Progenitor cell of endocrine pancreas (in vitro differentiated cells): ENCODE data around the gene SLC6A12. TPM values are rescaled to one million over a fixed set of nuclear protein-coding genes. Genes with fewer than 3 reads are reported as not detected.
A peak's percentile ranks its signal among the peaks of the same experiment; 100 is the strongest.

Experiments used
- DNase-seq: peaks from one replicate; pipeline ENCODE4 v3.0.0; 2021; ENCODE audit warnings: low spot score; ENCODE audit not compliant: unreplicated experiment
- H3K27ac Mint-ChIP-seq: 2 replicates; pipeline ENCODE4 v1.8.0; 2021; ENCODE audit warnings: mild to moderate bottlenecking, moderate library complexity, mixed read lengths
- H3K27me3 Mint-ChIP-seq: 2 replicates; pipeline ENCODE4 v1.8.0; 2021; ENCODE audit warnings: mixed read lengths
- H3K36me3 Mint-ChIP-seq: 2 replicates; pipeline ENCODE4 v1.8.0; 2022; ENCODE audit warnings: mixed read lengths; ENCODE audit not compliant: insufficient read depth
- H3K4me1 Mint-ChIP-seq: 2 replicates; pipeline ENCODE4 v1.8.0; 2021; ENCODE audit warnings: low read depth, mixed read lengths
- H3K4me3 Mint-ChIP-seq: 2 replicates; pipeline ENCODE4 v1.8.0; 2021; ENCODE audit warnings: low read depth, mild to moderate bottlenecking, moderate library complexity, mixed read lengths
- H3K9me3 Mint-ChIP-seq: 2 replicates; pipeline ENCODE4 v1.8.0; 2021; ENCODE audit warnings: low read depth, mixed read lengths
- CTCF ChIP-seq: fragments of 200-600 bp; sonication (generic); IDR thresholded peaks from one replicate; pipeline ENCODE4 v1.5.0; 2021; ENCODE audit warnings: antibody characterized with exemption, mild to moderate bottlenecking; ENCODE audit not compliant: unreplicated experiment
- total RNA-seq: library from RNA; stranded (reverse); gene quantifications from 2 replicates; pipeline ENCODE4 v1.2.1, GENCODE V29; 2021

Gene SLC6A12
- total RNA-seq, 1 donor from 2014 or later = 3.1 TPM

GRCh38 chr12:185576-185955, 28.4 kb downstream of the SLC6A12 start:
- DNase-seq = no peak
- Mint-ChIP-seq H3K4me3 (no peak overlapping the region), H3K27ac (no peak overlapping the region), H3K4me1 (peaks cover 9% of the 10 kb centered on the region), H3K27me3 (peaks cover 47% of the 10 kb centered on the region), H3K9me3 (no peaks in the 10 kb centered on the region), H3K36me3 (no peaks in the 10 kb centered on the region)
- no peak for TF ChIP-seq CTCF

GRCh38 chr12:184811-185575, 29.0 kb downstream of the SLC6A12 start:
- DNase-seq = no peak
- H3K9me3 Mint-ChIP-seq = no peaks in the 10 kb centered on the region
- TF ChIP-seq CTCF = no peak
- peaks cover 45% of the 10 kb centered on the region for H3K27me3 Mint-ChIP-seq
- peaks cover 9% of the 10 kb centered on the region for H3K4me1 Mint-ChIP-seq
- H3K27ac Mint-ChIP-seq = no peak overlapping the region
- H3K36me3 Mint-ChIP-seq = no peaks in the 10 kb centered on the region
- H3K4me3 Mint-ChIP-seq = no peak overlapping the region

- DNase-seq = no peak
- peaks cover 44% of the 10 kb centered on the region for H3K27me3 Mint-ChIP-seq
- H3K9me3 Mint-ChIP-seq = no peaks in the 10 kb centered on the region
- H3K4me1 Mint-ChIP-seq = peaks cover 9% of the 10 kb centered on the region
- no peak overlapping the region for H3K4me3 Mint-ChIP-seq
- H3K27ac Mint-ChIP-seq = no peak overlapping the region
- no peak for TF ChIP-seq CTCF
- no peaks in the 10 kb centered on the region for H3K36me3 Mint-ChIP-seq
Observed at GRCh38 chr12:182381-182892, 31.5 kb downstream of the SLC6A12 start.

GRCh38 chr12:181921-182320, 32.0 kb downstream of the SLC6A12 start:
- no peak for DNase-seq
- H3K27me3 Mint-ChIP-seq = peaks cover 39% of the 10 kb centered on the region
- H3K4me3 Mint-ChIP-seq = no peak overlapping the region
- H3K27ac Mint-ChIP-seq = peak overlapping the region; percentile 53
- no peaks in the 10 kb centered on the region for H3K36me3 Mint-ChIP-seq
- TF ChIP-seq CTCF = no peak
- H3K9me3 Mint-ChIP-seq = no peaks in the 10 kb centered on the region
- H3K4me1 Mint-ChIP-seq = peaks cover 9% of the 10 kb centered on the region

GRCh38 chr12:180445-180844, 33.5 kb downstream of the SLC6A12 start:
- peaks cover 31% of the 10 kb centered on the region for H3K27me3 Mint-ChIP-seq
- no peaks in the 10 kb centered on the region for H3K36me3 Mint-ChIP-seq
- H3K27ac Mint-ChIP-seq = no peak overlapping the region
- peaks cover 10% of the 10 kb centered on the region for H3K4me1 Mint-ChIP-seq
- no peak overlapping the region for H3K4me3 Mint-ChIP-seq
- no peak for TF ChIP-seq CTCF
- DNase-seq = no peak
- no peaks in the 10 kb centered on the region for H3K9me3 Mint-ChIP-seq
